Activated naive CD4-positive, alpha-beta T cell treated with Interleukin-2 at 50 U/mL for 16 hours (primary cell): ENCODE data around the gene HELLS.
"Not testable (repeated sequence)": the region's sequence is repeated elsewhere in the genome, so short reads cannot be mapped to it uniquely, and the experiment has no call there.

Experiments used
- DNase-seq: peaks from one replicate; pipeline ENCODE4 v3.0.0-alpha.2; 2020

The HELLS gene

DNA sequence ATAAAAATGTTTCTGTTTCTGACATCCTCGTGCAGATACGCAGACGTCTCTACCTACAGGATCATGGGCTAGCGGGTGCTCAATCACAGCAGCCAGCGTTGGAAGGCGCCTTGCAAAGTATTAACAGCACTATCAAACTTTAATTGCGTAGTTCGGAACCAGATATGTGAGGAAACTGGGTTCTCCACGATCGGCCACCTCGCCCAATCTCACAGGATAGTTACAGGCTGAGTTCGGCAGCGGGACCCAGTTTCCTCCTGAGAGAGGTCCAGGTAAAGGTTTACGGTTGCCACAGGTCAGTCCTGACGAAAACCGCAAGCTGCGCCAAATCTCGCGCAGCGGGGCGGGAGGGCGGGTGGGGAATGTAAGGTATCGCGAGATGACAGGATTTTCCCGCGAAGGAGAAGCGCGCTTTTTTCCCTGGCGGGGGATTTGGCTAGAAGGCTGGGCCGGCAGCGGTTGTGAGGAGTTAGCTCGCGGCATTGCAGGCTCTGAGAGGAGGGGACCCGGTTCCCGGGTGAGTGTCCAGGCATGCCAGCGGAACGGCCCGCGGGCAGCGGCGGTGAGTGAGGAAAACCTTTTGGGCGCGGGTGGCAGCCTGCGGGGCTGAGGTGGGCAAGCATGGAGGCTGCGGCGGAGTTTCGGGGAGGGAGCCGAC, at the start of gene HELLS:
HELLS (plus strand) TSS at position 398 of the 658 bp plus-strand sequence; CDS start at position 532, 134 bp downstream.
- peak; percentile 72 for DNase-seq

DNA sequence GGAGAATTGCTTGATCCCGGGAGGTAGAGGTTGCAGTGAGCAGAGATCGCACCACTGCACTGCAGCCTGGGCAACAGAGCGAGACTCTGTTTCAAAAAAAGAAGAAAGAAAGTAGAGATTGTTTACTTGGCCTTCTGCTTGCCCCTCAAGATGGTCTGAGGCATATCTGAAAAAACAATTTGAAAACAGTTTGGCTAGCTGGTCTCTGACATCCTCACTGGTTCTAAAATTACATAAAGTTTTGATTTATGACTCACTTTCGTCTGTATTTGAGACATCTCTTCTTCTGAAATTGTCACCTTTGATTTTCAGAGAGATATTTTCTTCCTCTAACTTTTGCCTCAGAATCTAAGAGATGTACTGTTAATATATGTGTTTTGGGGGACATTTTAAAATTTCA, 49.6 kb upstream of the HELLS start:
- no peak for DNase-seq

DNA sequence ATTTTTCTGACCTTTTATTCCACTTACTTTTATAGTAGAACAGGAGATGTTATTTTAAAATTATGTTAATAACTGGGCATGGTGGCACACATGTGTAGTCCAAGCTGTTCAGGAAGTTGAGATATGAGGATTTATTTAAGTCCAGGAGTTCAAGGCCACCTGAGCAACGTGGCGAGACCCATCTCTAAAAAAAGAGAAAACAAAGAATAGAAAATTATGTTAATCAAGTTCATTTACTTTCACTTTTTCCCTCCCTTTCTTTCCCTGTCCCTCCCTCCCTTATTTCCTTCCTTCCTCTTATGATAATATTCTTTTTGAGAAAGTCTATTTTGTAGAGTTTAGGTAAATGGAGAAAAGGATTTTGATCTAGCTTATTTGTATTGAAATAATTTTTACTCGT, 48.9 kb upstream of the HELLS start:
- DNase-seq, result no peak

- no peak for DNase-seq
Measured at GRCh38 chr10:94500063-94500462, 45.5 kb upstream of the HELLS start.

GRCh38 chr10:94521276-94522250, 24.0 kb upstream of the HELLS start:
- no peak for DNase-seq

DNA sequence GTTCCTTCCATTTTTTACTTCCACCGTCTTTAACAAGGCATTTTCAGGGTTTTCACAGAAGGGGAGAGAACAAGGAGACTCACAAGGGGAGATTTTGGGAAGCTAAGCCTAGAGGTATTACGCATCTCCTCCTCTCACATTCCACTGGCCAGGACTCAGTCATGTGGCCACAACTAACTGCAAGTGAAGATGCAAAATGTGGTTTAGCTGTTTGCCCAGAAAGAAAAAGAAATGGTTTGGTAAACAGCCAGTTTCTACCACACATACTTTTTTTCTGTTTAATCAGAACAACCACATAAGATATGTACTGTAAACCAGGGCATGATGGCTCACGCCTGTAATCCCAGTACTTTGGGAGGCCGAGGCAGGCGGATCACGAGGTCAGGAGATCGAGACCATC, 21.4 kb upstream of the HELLS start:
- no peak for DNase-seq

GRCh38 chr10:94524711-94525110, 20.9 kb upstream of the HELLS start:
- DNase-seq, result no peak

- not testable (repeated sequence) for DNase-seq
Measured at GRCh38 chr10:94531550-94531949, 14.0 kb upstream of the HELLS start.

GRCh38 chr10:94533027-94533426, 12.6 kb upstream of the HELLS start:
- DNase-seq, result no peak

DNA sequence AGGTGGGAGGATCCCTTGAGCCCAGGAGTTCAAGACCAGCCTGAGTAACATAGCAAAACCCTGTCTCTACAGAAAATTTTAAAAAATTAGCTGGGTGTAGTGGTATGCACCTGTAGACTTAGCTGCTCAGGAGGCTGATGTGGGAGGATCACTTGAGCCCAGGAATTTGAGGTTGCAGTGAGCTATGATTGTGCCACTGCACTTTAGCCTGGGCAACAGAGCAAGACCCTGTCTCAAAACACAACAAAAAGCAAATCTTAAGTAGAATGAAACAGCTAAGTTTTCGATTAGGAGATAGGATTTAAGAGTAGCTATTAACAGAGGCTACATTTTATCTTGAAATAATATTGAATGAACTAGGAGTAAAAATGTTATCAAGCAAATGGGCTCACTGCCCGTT, 3.3 kb upstream of the HELLS start:
- DNase-seq, result not testable (repeated sequence)

GRCh38 chr10:94546049-94546900, 687 bp downstream of the HELLS start:
- DNase-seq, result peak; percentile 5

GRCh38 chr10:94546901-94547185, 1.3 kb downstream of the HELLS start:
- DNase-seq, result no peak

DNA sequence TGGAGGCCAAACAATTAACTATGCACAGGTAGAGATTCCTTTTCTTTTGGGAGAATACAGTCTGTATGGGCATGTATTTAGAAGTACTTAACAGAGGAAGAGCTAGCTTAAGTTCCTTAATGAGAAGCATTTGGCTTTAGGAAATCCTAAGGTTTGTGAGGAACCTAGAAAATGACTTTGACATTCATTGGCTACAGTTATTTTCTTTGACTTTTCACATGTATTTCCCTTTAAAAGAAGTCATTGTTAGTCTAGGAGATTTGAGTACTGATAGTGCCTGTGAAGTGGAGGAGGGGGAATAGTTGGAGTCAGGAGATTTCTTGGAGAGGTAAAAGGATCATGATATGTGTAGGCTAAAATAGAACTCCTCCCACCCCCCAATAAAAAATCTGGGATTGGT, 3.6 kb downstream of the HELLS start:
- DNase-seq, result no peak

DNA sequence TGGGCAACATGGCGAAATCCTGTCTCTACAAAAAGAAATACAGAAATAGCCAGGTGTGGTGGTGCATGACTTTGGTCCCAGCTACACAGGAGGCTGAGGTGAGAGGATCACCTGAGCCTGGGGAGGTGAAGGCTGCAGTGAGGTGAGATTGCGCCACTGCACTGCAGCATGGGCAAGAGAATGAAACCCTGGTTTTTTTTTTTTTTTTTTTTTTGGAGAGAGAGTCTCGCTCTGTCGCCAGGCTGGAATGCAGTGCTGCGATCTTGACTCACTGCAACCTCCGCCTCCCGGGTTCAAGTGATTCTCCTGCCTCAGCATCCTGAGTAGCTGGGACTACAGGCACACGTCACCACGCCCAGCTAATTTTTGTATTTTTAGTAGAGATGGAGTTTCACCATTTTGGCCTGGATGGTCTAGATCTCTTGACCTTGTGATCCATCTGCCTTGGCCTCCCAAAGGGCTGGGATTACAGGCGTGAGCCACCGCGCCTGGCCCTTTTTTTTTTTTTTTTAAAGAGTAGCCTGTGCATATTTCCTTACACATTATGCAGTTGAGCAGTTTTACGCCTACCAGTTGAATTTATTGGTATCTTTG, 22.2 kb downstream of the HELLS start:
- not testable (repeated sequence) for DNase-seq

GRCh38 chr10:94571081-94571480, 25.5 kb downstream of the HELLS start:
- DNase-seq, result no peak

DNA sequence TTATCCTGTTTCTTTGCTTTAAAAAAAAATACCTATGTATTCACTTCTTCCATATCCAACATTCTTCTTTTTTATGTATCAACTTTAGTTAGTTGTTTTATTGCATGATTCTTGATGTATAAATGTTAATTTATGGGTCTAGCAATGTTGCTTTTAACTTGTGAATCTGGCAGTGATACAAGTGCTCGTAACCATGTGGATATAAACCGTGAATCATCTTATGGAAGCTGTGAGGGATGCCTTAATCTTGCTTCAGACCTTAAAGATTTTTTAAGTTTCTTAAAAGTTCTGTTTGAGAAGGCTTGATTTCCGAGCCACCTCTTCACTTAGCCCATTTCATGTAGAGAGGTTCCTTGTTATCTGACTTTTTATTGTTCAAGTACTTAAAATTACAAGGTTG, 25.9 kb downstream of the HELLS start:
- no peak for DNase-seq

DNA sequence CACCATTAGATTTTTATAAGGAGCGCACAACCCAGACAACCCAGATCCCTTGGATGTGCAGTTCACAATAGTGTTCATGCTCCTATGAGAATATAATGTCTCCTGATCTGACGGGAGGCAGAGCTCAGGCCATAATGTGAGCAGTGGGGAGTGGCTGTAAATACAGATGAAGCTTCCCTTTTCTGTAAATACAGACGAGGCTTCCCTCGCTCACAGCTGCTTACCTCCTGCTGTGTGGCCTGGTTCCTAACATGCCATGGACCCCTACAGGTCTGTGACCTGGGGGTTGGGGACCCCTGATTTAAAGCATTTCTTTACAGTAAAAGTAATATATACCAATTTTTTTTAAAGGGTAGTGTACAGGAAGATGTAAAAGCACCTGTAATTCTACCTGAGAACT, 33.2 kb downstream of the HELLS start:
- DNase-seq, result no peak

GRCh38 chr10:94583124-94583523, 37.5 kb downstream of the HELLS start:
- no peak for DNase-seq

DNA sequence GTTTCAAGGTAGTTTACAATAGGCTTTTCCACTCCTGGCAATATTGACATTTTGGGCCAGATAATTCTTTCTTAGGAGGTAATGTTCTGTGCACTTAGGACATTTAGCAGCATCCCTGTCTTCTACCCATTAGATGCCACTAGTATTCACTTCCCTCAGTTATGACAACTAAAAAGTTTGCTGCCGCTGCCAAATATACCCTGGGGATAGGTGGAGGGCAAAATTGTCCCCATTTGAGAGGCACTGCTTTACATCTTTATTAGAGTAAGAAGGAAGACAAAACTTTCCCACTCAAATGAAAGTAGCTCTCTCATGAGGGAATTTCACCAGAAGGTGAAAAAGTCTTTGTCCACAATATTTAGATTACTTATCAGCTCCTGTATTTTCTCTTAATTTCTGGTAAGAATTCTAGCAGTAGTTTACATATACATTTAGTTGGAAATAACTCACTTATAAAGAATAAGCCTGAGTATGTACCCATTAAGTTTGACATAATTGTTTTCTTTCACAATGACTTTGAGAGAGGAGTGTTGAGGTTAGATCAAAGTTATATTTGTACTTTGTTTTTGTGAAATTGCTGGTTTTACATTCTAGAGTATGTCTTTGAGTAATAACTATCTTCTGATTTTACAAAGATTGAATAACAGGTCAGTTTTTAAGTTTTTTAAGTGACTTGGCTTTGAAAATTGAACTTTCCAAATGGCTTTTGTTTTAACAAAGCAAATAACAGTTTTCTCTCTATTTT, 46.0 kb downstream of the HELLS start:
- DNase-seq, result no peak

GRCh38 chr10:94602729-94603515, 57.3 kb downstream of the HELLS start:
- DNase-seq, result no peak

GRCh38 chr10:94607111-94607510, 61.5 kb downstream of the HELLS start:
- DNase-seq, result no peak
